ENCODE measurements around the gene EGFR. TPM values are rescaled to one million over a fixed set of nuclear protein-coding genes. Genes with fewer than 3 reads are reported as not detected.

Gene EGFR
- total and polyA plus RNA-seq, 7 donors: 3.6 to 39.7 (median 14.1) TPM

DNA sequence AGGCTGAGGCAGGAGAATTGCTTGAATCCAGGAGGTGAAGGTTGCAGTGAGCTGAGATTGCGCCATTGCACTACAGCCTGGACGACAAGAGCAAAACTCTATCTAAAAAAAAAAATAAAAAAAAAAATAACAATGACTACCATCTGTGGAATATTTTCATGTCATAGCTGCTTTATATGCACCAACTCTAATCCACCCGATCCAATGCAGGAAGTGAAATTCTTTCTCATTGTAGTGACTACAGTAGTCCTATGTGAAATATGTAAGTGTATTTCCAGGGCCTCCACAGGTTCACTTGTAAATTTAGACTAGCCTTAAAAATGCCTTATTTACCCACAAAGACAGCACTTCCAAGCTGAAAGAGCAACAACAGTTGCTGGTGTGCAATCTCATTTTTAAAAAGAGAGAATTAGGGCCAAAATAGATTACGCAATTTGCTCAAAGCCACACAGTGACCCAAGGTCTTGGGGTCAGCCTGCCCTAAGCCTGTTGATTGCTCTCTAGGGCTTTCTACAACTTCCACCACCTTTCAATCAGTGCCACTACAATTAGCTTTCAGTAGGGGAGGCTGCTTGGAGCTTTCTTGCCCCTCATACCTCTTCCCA, 25.8 kb upstream of the EGFR start:
- DNase-seq (no peak), ATAC-seq (peak in 1 of 4 donors; percentile 45)
- 75 to 87% (median 78%) methylated on average over 4 of the region's 4 CpGs for WGBS, 3 donors
- H3K27ac ChIP-seq: no peak overlapping the region
- H3K4me3 ChIP-seq: no peak overlapping the region
- no peaks in the 10 kb centered on the region for H3K27me3 ChIP-seq (ENCODE audit: insufficient read depth in 3 of 3, low read length in 2 of 3)
- TF ChIP-seq CTCF (IDR thresholded peaks at IDR 0.05): no peak
- intact Hi-C loops (cut with DNase I): no loop called here
- H3K4me1 ChIP-seq: no peaks in the 10 kb centered on the region
- no peaks in the 10 kb centered on the region for H3K36me3 ChIP-seq (ENCODE audit: insufficient read depth in 1 of 2, low read depth in 1 of 2)
- H3K9me3 ChIP-seq: no peaks in the 10 kb centered on the region

DNA sequence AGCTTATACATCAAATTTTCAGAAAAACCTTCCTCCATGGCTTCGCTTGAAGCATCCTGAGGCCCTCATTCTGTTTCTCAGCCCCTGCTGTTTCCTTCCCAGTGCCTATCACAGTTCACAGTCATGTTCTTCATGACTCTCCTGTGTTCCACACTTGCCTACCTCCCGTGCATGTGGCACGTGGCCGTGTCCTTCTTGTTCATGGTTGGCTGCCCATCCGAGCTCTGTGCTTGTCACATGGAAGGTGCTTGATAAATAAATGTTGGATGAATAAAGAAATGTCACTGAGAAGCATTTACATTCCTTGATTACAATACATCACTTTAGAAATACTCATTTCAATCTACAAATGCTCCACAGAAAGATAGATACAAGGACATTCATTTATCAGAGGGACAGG, 23.7 kb upstream of the EGFR start:
- DNase-seq (no peak), ATAC-seq (no peak)
- H3K4me3 ChIP-seq: no peak overlapping the region
- no peaks in the 10 kb centered on the region for H3K36me3 ChIP-seq (ENCODE audit: insufficient read depth in 1 of 2, low read depth in 1 of 2)
- H3K9me3 ChIP-seq: no peaks in the 10 kb centered on the region
- no peak overlapping the region for H3K27ac ChIP-seq
- TF ChIP-seq CTCF (IDR thresholded peaks at IDR 0.05): no peak
- H3K27me3 ChIP-seq (ENCODE audit: insufficient read depth in 3 of 3, low read length in 2 of 3): no peaks in the 10 kb centered on the region
- whole genome bisulfite sequencing, 3 donors: 95 to 96% (median 95%) methylated on average over 5 of the region's 5 CpGs
- intact Hi-C loops (cut with DNase I): no loop called here
- H3K4me1 ChIP-seq: no peaks in the 10 kb centered on the region

DNA sequence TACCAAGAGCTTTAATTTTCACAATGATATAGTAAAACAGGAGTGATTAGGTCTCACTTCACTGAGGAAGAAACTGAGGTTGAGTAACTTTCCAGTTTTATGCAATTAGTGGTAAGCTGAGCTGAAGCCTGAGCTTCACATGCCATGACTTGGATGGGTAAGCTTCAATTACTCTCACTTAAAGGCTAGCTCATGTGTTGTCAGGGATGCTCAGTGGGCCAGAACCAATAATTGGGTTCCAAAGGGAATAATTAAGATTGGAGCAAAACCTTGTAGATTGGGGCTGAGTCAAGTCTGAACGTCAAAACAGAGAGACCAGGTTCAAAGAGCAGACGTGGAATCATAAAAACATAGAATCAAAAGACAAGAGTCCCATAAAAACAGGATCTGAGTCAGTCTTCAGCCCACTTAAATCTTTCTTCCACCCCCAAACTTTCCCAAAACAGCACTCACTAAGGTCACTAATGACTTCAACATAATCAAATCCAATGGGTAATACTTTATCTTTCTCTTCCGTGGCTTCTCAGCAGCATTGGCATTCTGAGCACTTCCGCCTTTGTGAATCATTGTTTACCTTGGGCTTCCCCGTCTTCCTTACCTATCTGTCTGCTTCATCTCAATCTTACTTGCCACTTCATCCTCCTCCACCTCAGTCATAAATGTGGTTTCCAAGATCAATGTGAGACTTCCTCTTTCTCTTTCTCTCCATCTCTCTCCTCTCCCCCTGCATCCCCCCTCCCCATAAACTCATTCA, 23.0 kb upstream of the EGFR start:
- intact Hi-C loops (cut with DNase I): no loop called here
- TF ChIP-seq CTCF (IDR thresholded peaks at IDR 0.05): no peak

GRCh38 chr7:54996391-54996790, 22.4 kb upstream of the EGFR start:
- intact Hi-C loops (cut with DNase I): no loop called here
- ATAC-seq (no peak), DNase-seq (no peak)
- Histone ChIP-seq H3K4me1 (no peaks in the 10 kb centered on the region), H3K4me3 (no peak overlapping the region), H3K9me3 (no peaks in the 10 kb centered on the region), H3K27ac (no peak overlapping the region), H3K36me3 (ENCODE audit: insufficient read depth in 1 of 2, low read depth in 1 of 2) (no peaks in the 10 kb centered on the region), H3K27me3 (ENCODE audit: insufficient read depth in 3 of 3, low read length in 2 of 3) (no peaks in the 10 kb centered on the region)
- no peak for TF ChIP-seq CTCF (IDR thresholded peaks at IDR 0.05)

More for the DNA sequence above, 23.0 kb upstream of the EGFR start:
- no peak overlapping the region for H3K27ac ChIP-seq
- ATAC-seq (no peak), DNase-seq (no peak)
- no peaks in the 10 kb centered on the region for H3K36me3 ChIP-seq (ENCODE audit: insufficient read depth in 1 of 2, low read depth in 1 of 2)
- H3K27me3 ChIP-seq (ENCODE audit: insufficient read depth in 3 of 3, low read length in 2 of 3): no peaks in the 10 kb centered on the region
- no peak overlapping the region for H3K4me3 ChIP-seq
- no peaks in the 10 kb centered on the region for H3K4me1 ChIP-seq
- 76 to 90% (median 86%) methylated on average over 5 of the region's 5 CpGs for WGBS, 3 donors
- no peaks in the 10 kb centered on the region for H3K9me3 ChIP-seq
